MM.1S (cell line): Measurements from ENCODE around the gene KIRREL2.

Experiments
- EZH2 ChIP-seq: fragments of 300-600 bp; sonication (generic); optimal IDR thresholded peaks from 2 replicates; pipeline ENCODE3; 2017; ENCODE audit warnings: low read depth, mild to moderate bottlenecking, antibody characterized with exemption, low read length, mixed read lengths
- EZH2phosphoT487 ChIP-seq: fragments of 300-600 bp; sonication (generic); IDR thresholded peaks from 2 replicates; pipeline ENCODE4 v1.6.1; 2018; ENCODE audit warnings: antibody characterized with exemption, low read length
- TF ChIP-seq, protein P1 (sequence below): fragments of 300-600 bp; sonication (generic); IDR thresholded peaks from 2 replicates; pipeline ENCODE4 v1.5.1; 2016; ENCODE audit warnings: antibody characterized with exemption, low read length, mixed read lengths

DNA sequence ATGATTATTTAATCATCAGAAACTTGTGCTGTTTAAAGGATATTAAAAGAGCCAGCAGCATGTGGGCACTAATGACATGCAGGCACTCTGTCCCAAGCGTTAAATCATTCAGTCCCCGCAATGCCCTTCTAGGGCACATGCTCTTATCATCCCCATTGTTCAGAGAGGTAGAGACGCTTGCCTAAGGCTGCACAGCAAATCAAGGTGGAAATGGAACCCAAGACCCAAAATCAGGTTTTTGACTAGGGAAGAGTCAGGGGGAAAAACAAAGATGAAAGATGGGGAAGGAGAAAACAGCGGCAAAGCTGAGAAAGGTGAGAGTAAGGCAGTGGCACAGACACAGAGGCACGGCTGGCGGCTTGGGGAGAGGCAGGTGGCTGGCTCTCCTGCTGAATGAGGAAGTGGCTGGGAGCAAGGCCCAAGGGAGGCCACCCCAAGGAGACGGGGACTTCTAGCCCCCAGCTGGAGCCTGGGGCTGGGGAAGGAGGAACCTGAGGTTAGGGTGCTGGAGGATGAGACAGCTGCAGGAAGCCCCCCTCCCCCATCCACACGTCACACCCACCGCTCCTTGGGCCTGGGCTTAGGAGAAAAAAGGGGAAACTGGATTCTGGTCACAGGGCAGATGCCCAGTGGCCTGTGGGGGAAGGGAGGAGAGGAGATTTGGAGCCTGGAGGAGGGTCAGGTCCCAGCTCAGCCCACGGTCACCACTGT, 52.4 kb downstream of the KIRREL2 start:
- no peak for TF ChIP-seq EZH2phosphoT487
- TF ChIP-seq, protein P1, sequence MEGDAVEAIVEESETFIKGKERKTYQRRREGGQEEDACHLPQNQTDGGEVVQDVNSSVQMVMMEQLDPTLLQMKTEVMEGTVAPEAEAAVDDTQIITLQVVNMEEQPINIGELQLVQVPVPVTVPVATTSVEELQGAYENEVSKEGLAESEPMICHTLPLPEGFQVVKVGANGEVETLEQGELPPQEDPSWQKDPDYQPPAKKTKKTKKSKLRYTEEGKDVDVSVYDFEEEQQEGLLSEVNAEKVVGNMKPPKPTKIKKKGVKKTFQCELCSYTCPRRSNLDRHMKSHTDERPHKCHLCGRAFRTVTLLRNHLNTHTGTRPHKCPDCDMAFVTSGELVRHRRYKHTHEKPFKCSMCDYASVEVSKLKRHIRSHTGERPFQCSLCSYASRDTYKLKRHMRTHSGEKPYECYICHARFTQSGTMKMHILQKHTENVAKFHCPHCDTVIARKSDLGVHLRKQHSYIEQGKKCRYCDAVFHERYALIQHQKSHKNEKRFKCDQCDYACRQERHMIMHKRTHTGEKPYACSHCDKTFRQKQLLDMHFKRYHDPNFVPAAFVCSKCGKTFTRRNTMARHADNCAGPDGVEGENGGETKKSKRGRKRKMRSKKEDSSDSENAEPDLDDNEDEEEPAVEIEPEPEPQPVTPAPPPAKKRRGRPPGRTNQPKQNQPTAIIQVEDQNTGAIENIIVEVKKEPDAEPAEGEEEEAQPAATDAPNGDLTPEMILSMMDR: no peak
- TF ChIP-seq EZH2: no peak
